ENCODE data around the gene TMED4.

GRCh38 chr7:44564606-44565005 lies 17.4 kb downstream of the TMED4 start:
- no peak for TF ChIP-seq CTCF (IDR thresholded peaks at IDR 0.05; ENCODE audit: insufficient read depth, low read length, poor library complexity, severe bottlenecking)
- TF ChIP-seq EZH2phosphoT487 (conservative IDR thresholded peaks at IDR 0.05; ENCODE audit: low read length) = no peak
